GM18520 (cell line): ENCODE results near the gene WRAP73.

Source experiments
- ATAC-seq: cut with Tn5 transposase; IDR thresholded peaks from one replicate; pipeline ENCODE4 v1.9.1; 2021; ENCODE audit not compliant: unreplicated experiment

The WRAP73 gene

GRCh38 chr1:3669421-3669821 is 19.5 kb upstream of the WRAP73 start:
- ATAC-seq, result no peak

DNA sequence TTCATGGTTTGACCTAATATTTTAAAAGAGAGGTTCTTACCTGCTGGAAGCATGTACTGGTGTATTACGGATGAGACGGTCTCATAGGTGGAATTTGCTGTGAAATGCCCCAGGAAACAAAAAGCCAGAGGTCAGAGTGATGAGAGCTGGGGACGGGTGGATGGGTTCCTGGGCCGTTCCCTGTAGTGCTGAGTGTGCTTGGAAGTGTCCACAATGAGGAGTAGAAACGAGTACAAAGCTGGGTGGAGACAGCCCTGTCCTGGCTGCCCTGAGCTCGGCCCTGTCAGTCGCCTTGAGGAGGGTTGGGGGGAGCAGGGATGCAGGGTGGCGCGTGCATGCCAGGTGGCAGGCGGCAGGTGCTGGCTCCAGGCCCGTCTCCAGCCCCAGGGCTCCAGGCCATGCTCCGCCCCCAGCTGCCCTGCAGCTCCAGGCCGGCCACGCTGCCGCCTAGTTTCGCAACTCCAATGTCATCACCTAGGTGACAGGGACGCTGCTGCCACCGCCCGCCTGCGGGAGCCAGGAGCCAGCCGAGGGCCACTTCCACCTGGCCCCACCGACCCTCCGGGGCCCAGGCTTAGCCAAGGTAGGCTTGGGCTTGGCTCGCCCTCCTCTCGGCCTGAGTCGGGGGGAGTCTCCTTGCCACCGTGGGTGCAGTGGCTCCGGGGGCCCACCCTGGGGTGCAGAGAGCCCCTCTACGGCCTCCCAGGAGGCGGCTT is 18.8 kb upstream of the WRAP73 start:
- ATAC-seq, result no peak

- ATAC-seq, result no peak
Measured at GRCh38 chr1:3668148-3668547, 18.2 kb upstream of the WRAP73 start.

DNA sequence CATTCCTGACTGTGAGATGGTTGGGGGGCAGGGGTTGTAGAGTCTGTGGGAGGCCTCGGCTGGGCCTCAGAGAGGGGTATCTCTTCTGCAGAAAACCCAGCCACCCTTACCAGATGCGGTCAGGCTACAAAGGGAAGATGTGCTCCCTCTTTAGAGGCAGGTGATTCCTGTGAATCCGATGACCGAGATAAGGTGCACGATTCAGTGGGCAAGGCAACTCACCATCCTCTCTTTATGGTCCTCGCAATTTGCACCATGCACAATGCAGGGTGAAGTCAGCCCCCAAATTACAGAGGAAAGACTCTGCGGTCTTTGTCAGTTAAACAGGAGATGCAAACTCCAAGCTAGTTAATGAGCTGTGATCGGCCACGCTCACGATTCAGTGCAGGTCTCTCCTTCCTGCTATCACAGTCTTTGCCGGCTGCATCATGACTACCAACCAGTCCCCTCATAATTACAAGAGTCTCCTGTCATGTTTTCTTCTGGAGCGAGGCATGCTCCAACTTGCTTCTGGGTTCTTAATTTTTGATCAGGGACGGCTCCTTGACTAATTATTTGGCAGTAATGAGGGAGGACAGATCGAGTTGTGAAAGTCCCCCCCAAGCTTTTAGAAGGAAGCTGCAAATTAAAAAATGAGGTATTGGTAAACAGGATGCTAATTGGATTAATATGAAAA is 14.9 kb upstream of the WRAP73 start:
- ATAC-seq, result no peak

DNA sequence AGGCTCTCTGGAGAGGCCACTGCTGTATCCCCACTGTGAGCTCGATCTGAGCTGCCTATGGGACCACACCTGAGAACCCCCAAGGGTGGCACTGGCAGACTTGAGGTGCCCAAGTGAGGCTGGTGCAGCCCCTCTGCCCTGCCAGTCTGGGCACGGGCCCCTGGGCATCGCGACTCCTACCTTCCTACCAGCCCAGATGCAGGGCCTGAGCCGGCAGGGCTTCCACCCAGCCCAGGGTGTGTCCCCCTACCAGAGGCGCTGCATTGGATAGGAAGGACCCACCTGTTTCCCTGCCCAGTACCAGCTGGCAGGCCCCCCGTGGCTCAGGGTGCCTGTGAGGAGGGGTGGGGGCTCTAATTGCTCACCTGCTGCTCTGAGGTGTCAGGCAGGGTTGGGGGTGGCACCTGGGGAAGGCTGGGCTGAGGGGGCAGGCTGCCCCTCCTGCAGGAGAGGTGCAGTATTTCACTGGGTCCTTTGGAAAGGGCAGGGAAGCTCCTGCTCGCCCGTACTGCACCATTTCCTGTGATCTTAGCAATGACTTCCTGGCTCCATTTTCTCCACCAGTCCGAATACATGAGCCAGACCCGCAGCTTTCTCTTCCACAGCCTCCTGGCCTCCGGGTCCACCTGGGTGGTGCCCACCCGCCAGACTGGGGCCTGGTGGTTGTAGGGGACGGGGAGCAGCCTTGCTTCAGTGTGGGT is 14.2 kb upstream of the WRAP73 start:
- ATAC-seq, result no peak

DNA sequence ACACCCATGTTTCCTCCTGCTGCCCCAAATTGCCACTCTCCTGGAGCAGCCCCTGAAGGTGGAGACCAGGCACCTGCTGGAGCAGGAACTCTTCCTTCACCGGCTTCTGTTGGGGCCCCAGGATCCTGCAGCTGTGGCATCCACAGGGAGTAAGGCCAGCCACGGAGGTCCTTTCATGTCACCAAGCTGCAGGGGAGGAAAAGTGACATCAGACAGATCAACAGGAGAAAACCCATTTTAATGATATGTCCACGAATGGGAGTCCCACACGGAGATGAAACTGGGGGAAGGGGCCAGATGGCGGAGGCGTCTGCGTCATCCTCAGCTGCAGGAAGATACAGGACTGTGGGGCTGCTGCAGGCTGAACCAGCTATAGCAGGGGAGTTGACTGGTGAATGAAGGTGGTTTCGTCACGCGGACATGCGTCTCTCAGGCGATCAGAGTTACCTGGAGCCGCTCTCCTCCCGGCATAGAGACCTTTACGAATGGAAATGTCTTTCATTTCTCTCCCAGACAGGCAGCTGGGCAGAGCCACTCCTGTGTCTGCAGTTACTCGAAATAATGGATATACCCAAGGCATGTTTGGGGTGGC is 12.3 kb upstream of the WRAP73 start:
- ATAC-seq, result no peak

DNA sequence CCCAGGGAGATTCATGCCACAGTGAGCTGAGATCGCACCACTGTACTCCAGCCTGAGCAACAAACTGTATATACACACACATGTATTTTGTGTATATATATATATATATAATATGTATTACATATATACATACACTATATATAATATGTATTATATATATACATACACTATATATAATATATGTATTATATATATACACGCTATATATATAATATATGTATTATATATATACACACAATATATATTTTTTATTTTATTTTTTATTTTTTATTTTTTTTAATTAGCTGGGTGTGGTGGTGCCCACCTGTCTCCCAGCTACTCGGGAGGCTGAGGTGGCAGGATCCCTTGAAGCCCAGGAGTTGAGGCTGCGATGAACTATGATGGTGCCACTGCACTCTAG is 11.7 kb upstream of the WRAP73 start:
- no peak for ATAC-seq

GRCh38 chr1:3660704-3661103 is 10.8 kb upstream of the WRAP73 start:
- ATAC-seq, result no peak

GRCh38 chr1:3659093-3659492 is 9.2 kb upstream of the WRAP73 start:
- ATAC-seq, result no peak

GRCh38 chr1:3658231-3658615 is 8.3 kb upstream of the WRAP73 start:
- ATAC-seq, result no peak

DNA sequence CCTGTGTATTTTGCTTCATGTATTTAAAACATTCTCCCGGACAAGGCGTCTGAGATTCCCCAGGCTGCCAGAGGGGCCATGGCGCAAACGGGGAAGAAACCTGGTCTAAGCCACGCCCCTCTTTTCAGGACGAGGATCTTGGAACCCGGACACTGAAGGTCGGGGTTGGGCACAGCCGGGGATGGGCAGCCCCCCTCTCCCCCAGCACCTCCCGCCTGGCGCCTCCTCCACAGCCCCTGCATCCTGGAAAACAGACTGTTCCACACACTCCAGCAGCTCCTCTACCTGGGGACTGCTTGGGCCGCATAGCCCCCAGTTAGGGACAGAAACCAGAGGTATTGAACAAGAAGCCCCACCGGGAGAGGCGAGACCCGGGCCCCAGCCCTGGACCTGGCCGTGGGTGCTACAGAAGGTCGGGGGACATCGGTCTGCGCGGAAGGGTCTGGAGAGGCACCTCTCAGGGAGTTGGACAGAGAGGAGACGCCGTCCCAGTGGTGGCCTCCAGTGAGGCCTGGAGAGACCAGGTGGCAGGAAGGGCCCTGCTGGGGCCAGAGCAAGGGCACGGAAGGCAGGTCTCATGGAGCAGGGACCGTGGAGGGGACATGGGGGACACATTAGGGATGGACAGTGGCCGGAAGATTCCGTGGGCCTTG is 7.8 kb upstream of the WRAP73 start:
- no peak for ATAC-seq

DNA sequence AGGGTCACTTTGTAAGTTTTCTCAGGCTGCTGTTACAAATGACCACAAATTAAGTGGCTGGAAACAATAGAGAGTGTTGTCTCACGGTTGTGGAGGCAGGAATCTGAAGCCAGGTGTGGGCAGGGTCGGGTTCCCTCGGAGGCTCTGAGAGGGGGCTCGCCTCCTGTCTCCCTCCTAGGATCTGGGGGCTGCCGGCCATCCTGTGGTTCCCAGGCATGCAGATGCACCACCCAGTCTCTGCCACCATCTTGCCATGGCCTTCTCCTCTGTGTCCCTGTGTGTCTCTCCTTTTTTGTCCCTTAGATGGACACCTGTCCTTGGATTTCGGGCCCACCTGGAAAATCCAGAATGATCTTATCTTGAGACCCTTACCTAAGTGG is 7.2 kb upstream of the WRAP73 start:
- ATAC-seq, result no peak

DNA sequence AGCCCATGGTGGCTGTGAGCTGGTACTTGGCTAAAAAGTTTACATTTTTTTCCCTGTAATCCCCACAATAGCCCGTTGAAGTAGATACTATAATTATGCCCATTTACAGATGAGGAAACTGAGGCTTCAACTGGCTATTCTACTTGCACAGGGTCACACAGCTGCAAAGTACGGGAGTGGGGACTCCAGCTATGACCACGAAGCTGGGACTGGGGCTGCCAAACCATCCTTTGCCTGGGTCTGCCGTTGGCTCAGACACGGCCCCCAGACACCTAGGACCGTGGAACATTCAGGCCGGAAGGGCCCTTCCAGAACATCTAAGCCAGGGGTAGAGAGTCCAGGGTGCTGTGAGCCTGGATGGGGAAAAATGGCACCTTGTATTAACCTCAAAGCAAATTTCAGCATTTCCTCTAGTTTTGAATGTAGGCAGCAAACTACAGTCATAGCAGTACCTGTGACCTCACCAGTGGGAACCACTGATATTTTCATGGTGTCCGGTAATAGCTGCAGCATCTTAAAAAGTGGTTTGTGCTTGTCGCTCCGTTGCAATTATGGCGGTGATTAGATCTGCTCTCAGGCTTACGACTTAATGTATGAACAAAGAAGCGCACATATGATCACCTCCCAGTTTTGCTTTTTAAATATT is 6.7 kb upstream of the WRAP73 start:
- ATAC-seq, result no peak

- no peak for ATAC-seq
Measured at GRCh38 chr1:3654549-3655281, 4.8 kb upstream of the WRAP73 start.

GRCh38 chr1:3653286-3653618 is 3.3 kb upstream of the WRAP73 start:
- no peak for ATAC-seq

- no peak for ATAC-seq
Measured at GRCh38 chr1:3652548-3653285, 2.8 kb upstream of the WRAP73 start.

DNA sequence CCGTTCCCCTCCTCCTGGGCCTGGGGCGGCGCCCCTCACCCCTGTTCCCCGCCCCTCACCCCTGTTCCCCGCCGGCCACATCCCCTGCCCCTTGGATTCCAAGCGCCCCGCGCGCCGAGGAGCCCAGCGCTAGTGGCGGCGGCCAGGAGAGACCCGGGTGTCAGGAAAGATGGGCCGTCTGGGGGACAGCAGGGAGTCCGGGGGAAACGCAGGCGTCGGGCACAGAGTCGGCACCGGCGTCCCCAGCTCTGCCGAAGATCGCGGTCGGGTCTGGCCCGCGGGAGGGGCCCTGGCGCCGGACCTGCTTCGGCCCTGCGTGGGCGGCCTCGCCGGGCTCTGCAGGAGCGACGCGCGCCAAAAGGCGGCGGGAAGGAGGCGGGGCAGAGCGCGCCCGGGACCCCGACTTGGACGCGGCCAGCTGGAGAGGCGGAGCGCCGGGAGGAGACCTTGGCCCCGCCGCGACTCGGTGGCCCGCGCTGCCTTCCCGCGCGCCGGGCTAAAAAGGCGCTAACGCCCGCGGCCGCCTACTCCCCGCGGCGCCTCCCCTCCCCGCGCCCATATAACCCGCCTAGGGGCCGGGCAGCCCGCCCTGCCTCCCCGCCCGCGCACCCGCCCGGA is 2.1 kb upstream of the WRAP73 start, which contains the start of gene TP73:
TP73 (plus strand) TSS at position 587 of the 618 bp plus-strand sequence. CDS start 29,850 bp downstream, outside the sequence.
- ATAC-seq, result no peak

- no peak for ATAC-seq
Measured at GRCh38 chr1:3651026-3651929, 1.4 kb upstream of the WRAP73 start.
